Lower leg skin (tissue), 3 donors: ENCODE data around the gene DSG2.

ENCODE experiments used
- CTCF ChIP-seq, 3 donors: fragments of 450-650 bp; IDR thresholded peaks; one replicate each; pipeline ENCODE4 v1.5.1; 2016; ENCODE audit warnings: antibody characterized with exemption in 3 of 3, mild to moderate bottlenecking in 3 of 3, moderate library complexity in 2 of 3
- POLR2A ChIP-seq, 2 donors: fragments of 450-650 bp; IDR thresholded peaks; one replicate each; pipeline ENCODE4 v1.6.1; 2016 to 2017; ENCODE audit warnings: antibody characterized with exemption in 2 of 2, mild to moderate bottlenecking in 1 of 2, moderate library complexity in 1 of 2

GRCh38 chr18:31510319-31510718, 12.3 kb downstream of the DSG2 start:
- TF ChIP-seq POLR2A (IDR thresholded peaks at IDR 0.05) (no peak), CTCF (IDR thresholded peaks at IDR 0.05) (no peak)
